ENCODE data around the gene POLR2C.

GRCh38 chr16:57518520-57518919, 56.0 kb downstream of the POLR2C start:
- TF ChIP-seq CTCF (conservative IDR thresholded peaks at IDR 0.05; ENCODE audit: low read length) (no peak), EZH2phosphoT487 (IDR thresholded peaks at IDR 0.05; ENCODE audit: borderline replicate concordance) (no peak)

Data from Loucy (cell line).